ENCODE measurements around the gene GJA1. TPM values are rescaled to one million over a fixed set of nuclear protein-coding genes. Genes with fewer than 3 reads are reported as not detected.

GJA1 gene
- total RNA-seq, 1 donor from 2014 or later: 286 TPM

- Mint-ChIP-seq H3K27ac (ENCODE audit: unreplicated experiment) (peak overlapping the region; percentile 95), H3K36me3 (ENCODE audit: unreplicated experiment) (peaks cover 13% of the 10 kb centered on the region), H3K27me3 (ENCODE audit: unreplicated experiment) (no peaks in the 10 kb centered on the region)
Measured at GRCh38 chr6:121438869-121439268, 3.4 kb downstream of the GJA1 start.

GRCh38 chr6:121439475-121439874, 4.0 kb downstream of the GJA1 start:
- no peak for DNase-seq (ENCODE audit: extremely low spot score, unreplicated experiment)
- H3K27ac Mint-ChIP-seq (ENCODE audit: unreplicated experiment): peak overlapping the region; percentile 95
- peaks cover 67% of the 10 kb centered on the region for H3K4me1 Mint-ChIP-seq (ENCODE audit: unreplicated experiment)
- H3K27me3 Mint-ChIP-seq (ENCODE audit: unreplicated experiment): no peaks in the 10 kb centered on the region
- H3K36me3 Mint-ChIP-seq (ENCODE audit: unreplicated experiment): peaks cover 13% of the 10 kb centered on the region
- peak overlapping the region; percentile 89 for H3K4me3 Mint-ChIP-seq (ENCODE audit: unreplicated experiment)
- no peak for TF ChIP-seq CTCF (IDR thresholded peaks at IDR 0.05)
- no peaks in the 10 kb centered on the region for H3K9me3 Mint-ChIP-seq (ENCODE audit: unreplicated experiment)

More at GRCh38 chr6:121438869-121439268, 3.4 kb downstream of the GJA1 start:
- H3K9me3 Mint-ChIP-seq (ENCODE audit: unreplicated experiment): no peaks in the 10 kb centered on the region
- DNase-seq (ENCODE audit: extremely low spot score, unreplicated experiment): no peak
- TF ChIP-seq CTCF (IDR thresholded peaks at IDR 0.05): no peak
- H3K4me1 Mint-ChIP-seq (ENCODE audit: unreplicated experiment): peaks cover 63% of the 10 kb centered on the region
- peak overlapping the region; percentile 89 for H3K4me3 Mint-ChIP-seq (ENCODE audit: unreplicated experiment)

GRCh38 chr6:121439926-121440325, 4.5 kb downstream of the GJA1 start:
- Mint-ChIP-seq H3K36me3 (ENCODE audit: unreplicated experiment) (peaks cover 13% of the 10 kb centered on the region), H3K27me3 (ENCODE audit: unreplicated experiment) (no peaks in the 10 kb centered on the region), H3K27ac (ENCODE audit: unreplicated experiment) (peak overlapping the region; percentile 95), H3K4me3 (ENCODE audit: unreplicated experiment) (peak overlapping the region; percentile 89), H3K4me1 (ENCODE audit: unreplicated experiment) (peaks cover 66% of the 10 kb centered on the region), H3K9me3 (ENCODE audit: unreplicated experiment) (no peaks in the 10 kb centered on the region)
- TF ChIP-seq CTCF (IDR thresholded peaks at IDR 0.05): no peak
- no peak for DNase-seq (ENCODE audit: extremely low spot score, unreplicated experiment)

- peak overlapping the region; percentile 52 for H3K4me3 Mint-ChIP-seq (ENCODE audit: unreplicated experiment)
- peaks cover 67% of the 10 kb centered on the region for H3K4me1 Mint-ChIP-seq (ENCODE audit: unreplicated experiment)
- H3K36me3 Mint-ChIP-seq (ENCODE audit: unreplicated experiment): peaks cover 21% of the 10 kb centered on the region
- DNase-seq (ENCODE audit: extremely low spot score, unreplicated experiment): no peak
- H3K9me3 Mint-ChIP-seq (ENCODE audit: unreplicated experiment): no peaks in the 10 kb centered on the region
- no peaks in the 10 kb centered on the region for H3K27me3 Mint-ChIP-seq (ENCODE audit: unreplicated experiment)
- TF ChIP-seq CTCF (IDR thresholded peaks at IDR 0.05): no peak
- peak overlapping the region; percentile 24 for H3K27ac Mint-ChIP-seq (ENCODE audit: unreplicated experiment)
Measured at GRCh38 chr6:121441477-121441876, 6.0 kb downstream of the GJA1 start.

- no peak overlapping the region for H3K4me3 Mint-ChIP-seq (ENCODE audit: unreplicated experiment)
- no peaks in the 10 kb centered on the region for H3K27me3 Mint-ChIP-seq (ENCODE audit: unreplicated experiment)
- H3K4me1 Mint-ChIP-seq (ENCODE audit: unreplicated experiment): peaks cover 71% of the 10 kb centered on the region
- no peak for DNase-seq (ENCODE audit: extremely low spot score, unreplicated experiment)
- no peak for TF ChIP-seq CTCF (IDR thresholded peaks at IDR 0.05)
- peak overlapping the region; percentile 64 for H3K27ac Mint-ChIP-seq (ENCODE audit: unreplicated experiment)
- H3K36me3 Mint-ChIP-seq (ENCODE audit: unreplicated experiment): peaks cover 27% of the 10 kb centered on the region
- no peaks in the 10 kb centered on the region for H3K9me3 Mint-ChIP-seq (ENCODE audit: unreplicated experiment)
Measured at GRCh38 chr6:121442576-121442975, 7.1 kb downstream of the GJA1 start.
